Lung (tissue), 12 donors: ENCODE measurements around the gene IFT80. TPM values are rescaled to one million over a fixed set of nuclear protein-coding genes. Genes with fewer than 3 reads are reported as not detected.

Experiments used
- ATAC-seq: fragments of 200-7000 bp; cut with Tn5 transposase; one replicate; pipeline ENCODE4 v1.9.1; 2020; ENCODE audit warnings: moderate number of reproducible peaks; ENCODE audit not compliant: insufficient read depth, low FRiP score
- DNase-seq, 3 donors: peaks; one replicate each; pipeline ENCODE4 v3.0.0-alpha.2; 2013 to 2017
- H3K27ac ChIP-seq, 2 donors: one replicate each; pipeline ENCODE4 v1.5.1; 2013; ENCODE audit warnings: mild to moderate bottlenecking in 2 of 2, moderate library complexity in 2 of 2, control low read depth in 1 of 2, inconsistent platforms in 1 of 2, low read depth in 1 of 2, low read length in 1 of 2
- H3K27me3 ChIP-seq, 3 donors: one replicate each; pipeline ENCODE4 v1.5.1; 2013; ENCODE audit warnings: low read length in 2 of 3; ENCODE audit not compliant: control insufficient read depth in 3 of 3, insufficient read depth in 3 of 3
- H3K36me3 ChIP-seq, 4 donors: one replicate each; pipeline ENCODE4 v1.5.1; 2013; ENCODE audit warnings: low read length in 4 of 4, mild to moderate bottlenecking in 1 of 4, moderate library complexity in 1 of 4; ENCODE audit not compliant: control insufficient read depth in 4 of 4, insufficient read depth in 4 of 4
- H3K4me1 ChIP-seq, 5 donors: one replicate each; pipeline ENCODE4 v1.5.1; 2013; ENCODE audit warnings: low read length in 5 of 5, mild to moderate bottlenecking in 2 of 5, moderate library complexity in 1 of 5; ENCODE audit not compliant: control insufficient read depth in 5 of 5, insufficient read depth in 5 of 5
- H3K4me3 ChIP-seq: one replicate; pipeline ENCODE4 v1.5.1; 2013; ENCODE audit warnings: mild to moderate bottlenecking, control low read depth, moderate library complexity
- H3K9ac ChIP-seq, 2 donors: one replicate each; pipeline ENCODE4 v1.5.1; 2013; ENCODE audit warnings: low read length in 2 of 2, control low read depth in 1 of 2; ENCODE audit not compliant: insufficient read depth in 1 of 2
- H3K9me3 ChIP-seq, 4 donors: one replicate each; pipeline ENCODE4 v1.5.1; 2013; ENCODE audit warnings: low read length in 3 of 4, mild to moderate bottlenecking in 1 of 4, moderate library complexity in 1 of 4; ENCODE audit not compliant: control insufficient read depth in 4 of 4, insufficient read depth in 3 of 4
- WGBS, 2 donors: extraction: QIAGEN DNeasy Blood & Tissue Kit; methylation state at CpG; one replicate each; pipeline ENCODE4 v1.1.7; 2013; 5-methylcytosine and 5-hydroxymethylcytosine counted together
- polyA plus RNA-seq, 2 donors: library from polyadenylated mRNA; stranded (reverse); fragments of 200-250 nt; gene quantifications; one replicate each; pipeline ENCODE4 v1.2.1, GENCODE V29; 2013
- total RNA-seq, 2 donors: library from RNA; depleted of rRNA in 1 of 2; stranded (reverse); fragments of >200 nt in 1 of 2; gene quantifications; one replicate each; pipeline ENCODE4 v1.2.1, GENCODE V29; 2014 to 2021
- TF ChIP-seq, protein P1 (sequence below): IDR thresholded peaks from 2 replicates; pipeline ENCODE4 v1.5.1; 2012; ENCODE audit warnings: mild to moderate bottlenecking; ENCODE audit errors: control extremely low read depth, extremely low read depth
- donor health status: control.
- donor health status: control.
- donor health status: Bipolar disorder and iron deficiency.
- donor health status: healthy.
- donor health status: DM: yes; HTN: yes; CAD: no.

IFT80 gene
- total and polyA plus RNA-seq, 4 donors, result 13.1 to 114 (median 27.9) TPM

GRCh38 chr3:160400030-160400701 is 1.1 kb upstream of the IFT80 start:
- DNase-seq, result peak; percentile 52 to 65 (median 58)
- TF ChIP-seq, protein P1, sequence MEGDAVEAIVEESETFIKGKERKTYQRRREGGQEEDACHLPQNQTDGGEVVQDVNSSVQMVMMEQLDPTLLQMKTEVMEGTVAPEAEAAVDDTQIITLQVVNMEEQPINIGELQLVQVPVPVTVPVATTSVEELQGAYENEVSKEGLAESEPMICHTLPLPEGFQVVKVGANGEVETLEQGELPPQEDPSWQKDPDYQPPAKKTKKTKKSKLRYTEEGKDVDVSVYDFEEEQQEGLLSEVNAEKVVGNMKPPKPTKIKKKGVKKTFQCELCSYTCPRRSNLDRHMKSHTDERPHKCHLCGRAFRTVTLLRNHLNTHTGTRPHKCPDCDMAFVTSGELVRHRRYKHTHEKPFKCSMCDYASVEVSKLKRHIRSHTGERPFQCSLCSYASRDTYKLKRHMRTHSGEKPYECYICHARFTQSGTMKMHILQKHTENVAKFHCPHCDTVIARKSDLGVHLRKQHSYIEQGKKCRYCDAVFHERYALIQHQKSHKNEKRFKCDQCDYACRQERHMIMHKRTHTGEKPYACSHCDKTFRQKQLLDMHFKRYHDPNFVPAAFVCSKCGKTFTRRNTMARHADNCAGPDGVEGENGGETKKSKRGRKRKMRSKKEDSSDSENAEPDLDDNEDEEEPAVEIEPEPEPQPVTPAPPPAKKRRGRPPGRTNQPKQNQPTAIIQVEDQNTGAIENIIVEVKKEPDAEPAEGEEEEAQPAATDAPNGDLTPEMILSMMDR, result no peak
- H3K4me3 ChIP-seq, result peak overlapping the region; percentile 80
- no peaks in the 10 kb centered on the region for H3K27me3 ChIP-seq
- WGBS, 2 donors, result 0% methylated on average over 49 of the region's 49 CpGs
- peak overlapping the region; percentile 97 for H3K9ac ChIP-seq
- H3K4me1 ChIP-seq, result peaks cover 0 to 29% (median 3%) of the 10 kb centered on the region in 5 donors
- peaks cover 0 to 5% (median 0%) of the 10 kb centered on the region in 4 donors for H3K36me3 ChIP-seq
- peak; percentile 1 for ATAC-seq
- H3K27ac ChIP-seq, result peak overlapping the region; percentile 78 to 93
- no peaks in the 10 kb centered on the region for H3K9me3 ChIP-seq

GRCh38 chr3:160398820-160399124 is 253 bp downstream of the IFT80 start:
- Histone ChIP-seq H3K9ac (peak overlapping the region; percentile 32 to 91), H3K36me3 (peaks cover 0 to 5% (median 0%) of the 10 kb centered on the region in 4 donors), H3K9me3 (no peaks in the 10 kb centered on the region), H3K4me3 (peak overlapping the region; percentile 76), H3K27me3 (no peaks in the 10 kb centered on the region), H3K27ac (peak overlapping the region; percentile 54 to 86), H3K4me1 (peaks cover 0 to 19% (median 3%) of the 10 kb centered on the region in 5 donors)
- DNase-seq, result no peak
- TF ChIP-seq, protein P1, result no peak
- 0 to 1% methylated on average over 9 of the region's 9 CpGs for WGBS, 2 donors
- peak; percentile 0 for ATAC-seq

GRCh38 chr3:160395297-160395696 is 3.7 kb downstream of the IFT80 start:
- H3K4me1 ChIP-seq, result peaks cover 0 to 7% (median 0%) of the 10 kb centered on the region in 5 donors
- H3K27me3 ChIP-seq, result no peaks in the 10 kb centered on the region
- peak in 1 of 3 donors; percentile 58 for DNase-seq
- peaks cover 0 to 5% (median 0%) of the 10 kb centered on the region in 4 donors for H3K36me3 ChIP-seq
- H3K4me3 ChIP-seq, result no peak overlapping the region
- H3K9ac ChIP-seq, result no peak overlapping the region
- peak overlapping the region in 1 of 2 donors; percentile 47 for H3K27ac ChIP-seq
- no peak for ATAC-seq
- TF ChIP-seq, protein P1, result no peak
- no peaks in the 10 kb centered on the region for H3K9me3 ChIP-seq

GRCh38 chr3:160394009-160394392 is 5.0 kb downstream of the IFT80 start:
- Histone ChIP-seq H3K9ac (no peak overlapping the region), H3K36me3 (no peaks in the 10 kb centered on the region), H3K27me3 (no peaks in the 10 kb centered on the region), H3K9me3 (no peaks in the 10 kb centered on the region), H3K4me1 (peaks cover 0 to 7% (median 0%) of the 10 kb centered on the region in 5 donors), H3K4me3 (no peak overlapping the region), H3K27ac (no peak overlapping the region)
- ATAC-seq (no peak), DNase-seq (no peak)
- 76 to 85% methylated on average over 3 of the region's 3 CpGs for WGBS, 2 donors
- TF ChIP-seq, protein P1, result no peak
